HG02943 (cell line): ENCODE measurements around the gene NOS3.
"Not testable (repeated sequence)": the region's sequence is repeated elsewhere in the genome, so short reads cannot be mapped to it uniquely, and the experiment has no call there.

Source experiments
- ATAC-seq: cut with Tn5 transposase; IDR thresholded peaks from one replicate; pipeline ENCODE4 v1.9.1; 2021; ENCODE audit warnings: mild to moderate bottlenecking, low read depth, moderate library complexity; ENCODE audit not compliant: unreplicated experiment

Gene NOS3

GRCh38 chr7:150997817-150998216 lies 7.0 kb downstream of the NOS3 start:
- ATAC-seq: no peak

DNA sequence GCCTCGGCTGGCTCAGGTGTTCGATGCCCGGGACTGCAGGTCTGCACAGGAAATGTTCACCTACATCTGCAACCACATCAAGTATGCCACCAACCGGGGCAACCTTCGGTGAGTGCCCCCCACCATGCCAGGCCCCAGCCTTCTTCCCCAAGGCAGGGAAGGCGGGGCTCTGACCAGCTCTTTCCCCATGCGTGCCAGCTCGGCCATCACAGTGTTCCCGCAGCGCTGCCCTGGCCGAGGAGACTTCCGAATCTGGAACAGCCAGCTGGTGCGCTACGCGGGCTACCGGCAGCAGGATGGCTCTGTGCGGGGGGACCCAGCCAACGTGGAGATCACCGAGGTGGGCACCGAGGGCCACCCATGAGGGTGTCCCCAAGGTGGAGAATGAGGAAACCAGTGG lies 7.5 kb downstream of the NOS3 start:
- no peak for ATAC-seq

GRCh38 chr7:150999001-150999400 lies 8.2 kb downstream of the NOS3 start:
- ATAC-seq: no peak

GRCh38 chr7:150999497-151000230 lies 8.8 kb downstream of the NOS3 start:
- ATAC-seq: no peak

GRCh38 chr7:151000897-151001495 lies 10.2 kb downstream of the NOS3 start:
- ATAC-seq: no peak

DNA sequence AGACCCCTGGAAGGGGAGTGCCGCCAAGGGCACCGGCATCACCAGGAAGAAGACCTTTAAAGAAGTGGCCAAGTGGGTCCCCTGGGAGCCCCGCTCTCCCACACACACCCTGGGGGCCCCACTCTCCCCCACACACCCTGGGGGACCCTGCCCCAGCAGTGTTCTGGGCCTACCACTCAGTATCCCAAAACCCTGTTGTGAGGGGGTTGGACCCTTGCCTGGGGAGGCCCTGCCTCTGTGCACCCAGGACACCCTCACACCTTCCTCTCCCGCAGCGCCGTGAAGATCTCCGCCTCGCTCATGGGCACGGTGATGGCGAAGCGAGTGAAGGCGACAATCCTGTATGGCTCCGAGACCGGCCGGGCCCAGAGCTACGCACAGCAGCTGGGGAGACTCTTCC lies 10.7 kb downstream of the NOS3 start:
- no peak for ATAC-seq

GRCh38 chr7:151003572-151003971 lies 12.8 kb downstream of the NOS3 start:
- ATAC-seq: no peak

DNA sequence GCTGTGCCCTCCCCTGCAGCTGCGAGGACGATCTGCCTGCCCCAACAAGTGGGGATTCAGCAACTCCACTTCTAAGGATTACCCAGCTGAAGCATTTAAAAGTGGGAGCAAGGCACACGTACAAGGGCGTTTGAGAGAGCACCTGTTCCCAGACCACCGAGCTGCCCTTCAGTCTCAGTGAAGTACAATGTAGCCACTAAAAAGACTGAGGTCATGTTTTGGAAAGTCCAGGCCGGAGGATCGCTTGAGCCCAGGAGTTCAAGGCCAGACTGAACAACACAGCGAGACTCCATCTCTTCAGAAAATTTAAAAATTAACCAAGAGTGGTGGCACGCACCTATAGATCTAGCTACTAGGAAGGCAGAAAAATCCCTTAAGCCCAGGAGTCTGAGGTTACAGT lies 14.7 kb downstream of the NOS3 start:
- ATAC-seq: no peak

DNA sequence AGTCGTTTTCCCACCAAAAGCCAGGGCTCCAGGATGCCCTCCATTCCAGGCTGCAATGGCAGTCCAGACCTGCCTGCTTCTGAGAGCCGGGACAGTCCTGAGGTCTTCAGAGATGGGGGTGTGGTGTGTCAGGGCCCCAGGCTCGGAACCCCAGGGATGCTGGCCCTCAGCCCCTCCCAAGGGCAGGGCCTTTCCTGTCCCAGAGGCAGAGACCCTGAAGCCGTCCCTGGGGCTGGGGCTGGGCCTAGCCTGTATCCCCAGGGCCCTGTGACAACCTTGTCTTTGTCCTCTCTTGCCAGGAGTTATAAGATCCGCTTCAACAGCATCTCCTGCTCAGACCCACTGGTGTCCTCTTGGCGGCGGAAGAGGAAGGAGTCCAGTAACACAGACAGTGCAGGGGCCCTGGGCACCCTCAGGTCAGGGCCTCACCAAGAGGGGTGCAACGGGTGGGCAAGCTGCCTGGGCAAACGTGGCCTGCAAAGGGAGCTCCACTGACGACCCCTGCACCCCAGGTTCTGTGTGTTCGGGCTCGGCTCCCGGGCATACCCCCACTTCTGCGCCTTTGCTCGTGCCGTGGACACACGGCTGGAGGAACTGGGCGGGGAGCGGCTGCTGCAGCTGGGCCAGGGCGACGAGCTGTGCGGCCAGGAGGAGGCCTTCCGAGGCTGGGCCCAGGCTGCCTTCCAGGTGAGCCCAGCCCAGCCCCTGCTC lies 15.9 kb downstream of the NOS3 start:
- ATAC-seq: no peak

DNA sequence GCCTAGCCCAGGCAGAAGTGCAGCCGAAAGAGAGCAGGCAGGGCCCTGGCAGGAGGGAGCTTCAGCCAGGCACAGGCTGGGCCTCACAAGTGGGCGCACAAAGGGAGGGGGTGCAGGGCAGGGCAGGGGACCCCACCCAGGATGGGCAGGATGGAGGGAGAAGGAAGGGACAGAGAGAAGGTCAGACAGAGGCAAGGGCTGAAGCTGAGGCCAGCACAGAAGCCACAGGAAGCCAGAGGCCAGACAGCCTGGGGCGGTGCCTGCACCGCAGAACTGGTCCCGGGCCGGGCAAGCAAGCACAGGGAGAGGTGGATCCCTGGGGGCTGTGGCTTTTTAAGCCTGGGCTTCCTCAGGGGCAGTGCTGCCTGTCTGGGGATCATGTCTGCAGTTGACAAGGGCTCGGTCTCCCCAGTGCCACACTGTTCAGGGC lies 16.7 kb downstream of the NOS3 start:
- no peak for ATAC-seq

DNA sequence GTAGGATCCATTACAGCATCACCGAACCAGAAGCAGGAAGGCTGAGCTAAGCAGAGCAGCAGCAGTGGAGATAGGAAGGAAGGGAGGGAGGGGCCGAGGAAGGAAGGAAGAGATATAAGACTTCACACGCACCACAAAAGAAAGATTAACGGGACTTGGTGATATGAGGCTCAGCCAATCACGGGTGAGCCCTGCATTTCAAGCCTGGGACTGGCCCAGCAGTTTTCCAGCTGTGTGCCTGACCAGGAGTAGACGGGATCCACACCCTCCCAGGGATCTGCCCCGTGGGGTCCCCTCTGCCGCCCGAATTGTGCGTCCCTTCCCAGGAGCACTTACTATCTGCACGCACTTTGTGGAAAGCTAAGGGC lies 17.3 kb downstream of the NOS3 start:
- no peak for ATAC-seq

- no peak for ATAC-seq
These were observed 17.9 kb downstream of the NOS3 start for GRCh38 chr7:151008511-151009323.

- no peak for ATAC-seq
These were observed 18.7 kb downstream of the NOS3 start for GRCh38 chr7:151009327-151010036.

- no peak for ATAC-seq
These were observed 19.2 kb downstream of the NOS3 start for GRCh38 chr7:151010037-151010306.

GRCh38 chr7:151010307-151011096 lies 19.7 kb downstream of the NOS3 start:
- ATAC-seq: no peak

DNA sequence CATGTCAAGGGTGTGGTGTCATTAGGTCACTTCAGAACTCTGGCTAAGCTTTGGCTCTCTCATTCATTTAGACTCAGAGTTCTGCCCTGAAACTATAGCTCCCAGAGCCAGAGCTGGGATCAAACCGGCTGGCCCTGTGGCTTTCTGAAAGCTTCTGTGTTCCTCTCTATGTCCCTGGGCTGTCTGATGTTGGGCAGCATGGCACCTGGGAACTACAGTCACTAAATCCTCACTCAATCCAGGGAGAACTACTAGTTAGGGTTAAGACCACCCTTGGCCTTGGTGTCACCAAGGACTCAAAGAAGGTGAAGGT lies 20.2 kb downstream of the NOS3 start:
- ATAC-seq: no peak

- ATAC-seq: not testable (repeated sequence)
These were observed 20.8 kb downstream of the NOS3 start for GRCh38 chr7:151011616-151012015.

- ATAC-seq: no peak
These were observed 21.3 kb downstream of the NOS3 start for GRCh38 chr7:151012031-151012692.

GRCh38 chr7:151012911-151013347 lies 22.1 kb downstream of the NOS3 start:
- no peak for ATAC-seq
